Activated CD4-positive, alpha-beta T cell treated with anti-CD3 and anti-CD28 coated beads, Interleukin-2, amount 10 ng/mL, durations not matched to agents 24 days and 14 days (primary cell): ENCODE data around the gene PDE10A. TPM values are rescaled to one million over a fixed set of nuclear protein-coding genes. Genes with fewer than 3 reads are reported as not detected.

Experiments used
- DNase-seq: peaks from one replicate; pipeline ENCODE4 v3.0.0; 2022
- H3K27ac Mint-ChIP-seq: one replicate; pipeline ENCODE4 v1.8.0; 2022; ENCODE audit warnings: mild to moderate bottlenecking, mixed read lengths
- H3K27me3 Mint-ChIP-seq: one replicate; pipeline ENCODE4 v1.8.0; 2022; ENCODE audit warnings: mixed read lengths
- H3K36me3 Mint-ChIP-seq: one replicate; pipeline ENCODE4 v1.8.0; 2022; ENCODE audit warnings: low read depth, mild to moderate bottlenecking, mixed read lengths
- H3K4me1 Mint-ChIP-seq: one replicate; pipeline ENCODE4 v1.8.0; 2021; ENCODE audit warnings: mixed read lengths
- H3K4me3 Mint-ChIP-seq: one replicate; pipeline ENCODE4 v1.8.0; 2022; ENCODE audit warnings: mild to moderate bottlenecking, moderate library complexity, mixed read lengths
- H3K9me3 Mint-ChIP-seq: one replicate; pipeline ENCODE4 v1.8.0; 2021; ENCODE audit warnings: mixed read lengths
- intact Hi-C: fragments of 100-400 bp; cut with micrococcal nuclease; formaldehyde crosslinking; loops from one replicate; pipeline ENCODE4 v1.15.1; 2023
- total RNA-seq: library from RNA; stranded (reverse); gene quantifications from 2 replicates; pipeline ENCODE4 v1.2.3, GENCODE V29; 2022

The PDE10A gene
- total RNA-seq, 1 donor from 2014 or later = not detected

GRCh38 chr6:165447141-165447540 is 215.9 kb downstream of the PDE10A start:
- no peak for DNase-seq
- no peak overlapping the region for H3K4me3 Mint-ChIP-seq
- no peaks in the 10 kb centered on the region for H3K36me3 Mint-ChIP-seq
- no peak overlapping the region for H3K27ac Mint-ChIP-seq
- no peaks in the 10 kb centered on the region for H3K4me1 Mint-ChIP-seq
- H3K9me3 Mint-ChIP-seq = peaks cover 3% of the 10 kb centered on the region
- H3K27me3 Mint-ChIP-seq = no peaks in the 10 kb centered on the region
- intact Hi-C loops = no loop called here

GRCh38 chr6:165446331-165446730 is 216.7 kb downstream of the PDE10A start:
- H3K27ac Mint-ChIP-seq = no peak overlapping the region
- intact Hi-C loops = no loop called here
- peaks cover 3% of the 10 kb centered on the region for H3K9me3 Mint-ChIP-seq
- H3K36me3 Mint-ChIP-seq = no peaks in the 10 kb centered on the region
- H3K4me1 Mint-ChIP-seq = no peaks in the 10 kb centered on the region
- H3K27me3 Mint-ChIP-seq = no peaks in the 10 kb centered on the region
- H3K4me3 Mint-ChIP-seq = no peak overlapping the region
- DNase-seq = no peak

GRCh38 chr6:165443462-165443861 is 219.6 kb downstream of the PDE10A start:
- Mint-ChIP-seq H3K9me3 (peaks cover 3% of the 10 kb centered on the region), H3K27me3 (no peaks in the 10 kb centered on the region), H3K27ac (no peak overlapping the region), H3K4me1 (no peaks in the 10 kb centered on the region), H3K36me3 (no peaks in the 10 kb centered on the region), H3K4me3 (no peak overlapping the region)
- intact Hi-C loops = no loop called here
- DNase-seq = no peak

GRCh38 chr6:165441181-165441580 is 221.9 kb downstream of the PDE10A start:
- intact Hi-C loops = no loop called here
- H3K27ac Mint-ChIP-seq = no peak overlapping the region
- H3K4me3 Mint-ChIP-seq = no peak overlapping the region
- no peaks in the 10 kb centered on the region for H3K36me3 Mint-ChIP-seq
- no peaks in the 10 kb centered on the region for H3K27me3 Mint-ChIP-seq
- H3K9me3 Mint-ChIP-seq = peaks cover 3% of the 10 kb centered on the region
- DNase-seq = no peak
- H3K4me1 Mint-ChIP-seq = no peaks in the 10 kb centered on the region

GRCh38 chr6:165439928-165440554 is 223.0 kb downstream of the PDE10A start:
- no peak overlapping the region for H3K27ac Mint-ChIP-seq
- no peak overlapping the region for H3K4me3 Mint-ChIP-seq
- intact Hi-C loops = loop anchor here (1.0 kb wide), 1 partner anchor 410 kb away; no protein-coding TSS in a partner anchor
- H3K9me3 Mint-ChIP-seq = peaks cover 3% of the 10 kb centered on the region
- no peaks in the 10 kb centered on the region for H3K27me3 Mint-ChIP-seq
- no peaks in the 10 kb centered on the region for H3K4me1 Mint-ChIP-seq
- DNase-seq = no peak
- no peaks in the 10 kb centered on the region for H3K36me3 Mint-ChIP-seq

GRCh38 chr6:165426892-165427291 is 236.1 kb downstream of the PDE10A start:
- Mint-ChIP-seq H3K27ac (no peak overlapping the region), H3K9me3 (no peaks in the 10 kb centered on the region), H3K4me1 (no peaks in the 10 kb centered on the region), H3K4me3 (no peak overlapping the region), H3K36me3 (no peaks in the 10 kb centered on the region), H3K27me3 (no peaks in the 10 kb centered on the region)
- intact Hi-C loops = no loop called here
- DNase-seq = no peak

GRCh38 chr6:165422192-165422591 is 240.8 kb downstream of the PDE10A start:
- Mint-ChIP-seq H3K27me3 (no peaks in the 10 kb centered on the region), H3K27ac (no peak overlapping the region), H3K4me3 (no peak overlapping the region), H3K36me3 (no peaks in the 10 kb centered on the region), H3K9me3 (no peaks in the 10 kb centered on the region), H3K4me1 (no peaks in the 10 kb centered on the region)
- intact Hi-C loops = no loop called here
- DNase-seq = no peak

GRCh38 chr6:165417278-165417865 is 245.7 kb downstream of the PDE10A start:
- Mint-ChIP-seq H3K36me3 (no peaks in the 10 kb centered on the region), H3K9me3 (no peaks in the 10 kb centered on the region), H3K4me3 (no peak overlapping the region), H3K4me1 (no peaks in the 10 kb centered on the region), H3K27me3 (no peaks in the 10 kb centered on the region), H3K27ac (no peak overlapping the region)
- intact Hi-C loops = no loop called here
- no peak for DNase-seq

GRCh38 chr6:165404697-165405096 is 258.3 kb downstream of the PDE10A start:
- no peak for DNase-seq
- Mint-ChIP-seq H3K27ac (no peak overlapping the region), H3K4me1 (no peaks in the 10 kb centered on the region), H3K4me3 (no peak overlapping the region), H3K36me3 (no peaks in the 10 kb centered on the region), H3K27me3 (no peaks in the 10 kb centered on the region), H3K9me3 (no peaks in the 10 kb centered on the region)
- intact Hi-C loops = no loop called here

- H3K9me3 Mint-ChIP-seq = no peaks in the 10 kb centered on the region
- intact Hi-C loops = no loop called here
- H3K27me3 Mint-ChIP-seq = no peaks in the 10 kb centered on the region
Measured at GRCh38 chr6:165404296-165404695, 258.7 kb downstream of the PDE10A start.

GRCh38 chr6:165403006-165403595 is 259.9 kb downstream of the PDE10A start:
- no peak overlapping the region for H3K27ac Mint-ChIP-seq
- H3K4me3 Mint-ChIP-seq = no peak overlapping the region
- intact Hi-C loops = no loop called here
- no peak for DNase-seq
- no peaks in the 10 kb centered on the region for H3K27me3 Mint-ChIP-seq
- no peaks in the 10 kb centered on the region for H3K4me1 Mint-ChIP-seq
- no peaks in the 10 kb centered on the region for H3K36me3 Mint-ChIP-seq
- no peaks in the 10 kb centered on the region for H3K9me3 Mint-ChIP-seq

More at GRCh38 chr6:165404296-165404695, 258.7 kb downstream of the PDE10A start:
- Mint-ChIP-seq H3K4me1 (no peaks in the 10 kb centered on the region), H3K36me3 (no peaks in the 10 kb centered on the region), H3K27ac (no peak overlapping the region), H3K4me3 (no peak overlapping the region)
- DNase-seq = no peak

- Mint-ChIP-seq H3K4me1 (no peaks in the 10 kb centered on the region), H3K4me3 (no peak overlapping the region), H3K27ac (no peak overlapping the region), H3K9me3 (no peaks in the 10 kb centered on the region), H3K27me3 (no peaks in the 10 kb centered on the region), H3K36me3 (no peaks in the 10 kb centered on the region)
- no peak for DNase-seq
- intact Hi-C loops = no loop called here
Measured at GRCh38 chr6:165401092-165401491, 261.9 kb downstream of the PDE10A start.

- Mint-ChIP-seq H3K4me3 (no peak overlapping the region), H3K36me3 (no peaks in the 10 kb centered on the region), H3K4me1 (no peaks in the 10 kb centered on the region), H3K9me3 (no peaks in the 10 kb centered on the region), H3K27ac (no peak overlapping the region), H3K27me3 (no peaks in the 10 kb centered on the region)
- DNase-seq = no peak
- intact Hi-C loops = no loop called here
Measured at GRCh38 chr6:165390475-165390874, 272.6 kb downstream of the PDE10A start.

- no peak overlapping the region for H3K27ac Mint-ChIP-seq
- H3K4me3 Mint-ChIP-seq = no peak overlapping the region
- H3K9me3 Mint-ChIP-seq = no peaks in the 10 kb centered on the region
- no peaks in the 10 kb centered on the region for H3K4me1 Mint-ChIP-seq
- DNase-seq = no peak
- no peaks in the 10 kb centered on the region for H3K36me3 Mint-ChIP-seq
- intact Hi-C loops = no loop called here
- H3K27me3 Mint-ChIP-seq = no peaks in the 10 kb centered on the region
Measured at GRCh38 chr6:165389534-165389933, 273.5 kb downstream of the PDE10A start.
